ENCODE data around the gene GRIA3.

Gene GRIA3

DNA sequence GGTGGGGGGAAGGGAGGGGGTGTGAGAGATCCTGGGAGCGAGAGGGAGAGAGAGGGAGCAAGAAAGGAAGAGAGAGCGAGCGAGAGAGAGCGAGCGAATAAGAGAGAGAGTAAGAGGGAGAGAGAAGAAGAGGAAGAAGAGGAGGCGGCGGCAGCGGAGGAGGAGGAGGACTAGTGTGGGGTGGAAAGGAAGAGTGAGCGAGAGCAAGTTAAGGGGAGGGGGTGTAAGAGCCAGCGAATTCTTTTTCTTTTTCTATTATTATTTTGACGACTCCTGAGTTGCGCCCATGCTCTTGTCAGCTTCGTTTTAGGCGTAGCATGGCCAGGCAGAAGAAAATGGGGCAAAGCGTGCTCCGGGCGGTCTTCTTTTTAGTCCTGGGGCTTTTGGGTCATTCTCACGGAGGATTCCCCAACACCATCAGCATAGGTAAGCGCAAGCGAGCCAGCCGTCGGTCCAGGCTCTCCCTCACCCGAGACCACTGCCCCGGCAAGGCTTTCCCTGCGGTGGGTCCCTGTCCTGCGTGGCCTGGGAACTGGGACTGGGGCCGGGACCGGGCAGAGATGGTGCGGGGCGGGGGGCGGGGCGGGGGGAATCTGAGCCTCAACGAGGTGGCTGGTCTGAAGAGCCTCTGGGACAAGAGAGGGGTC, at the start of gene GRIA3:
GRIA3 (plus strand) TSS at position 60 of the 647 bp plus-strand sequence; CDS start at position 318, 258 bp downstream.
- peak within 1 kb of the TSS; percentile 75 for H3K4me3 ChIP-seq (ENCODE audit: low read length)
- peak; percentile 83 for DNase-seq (ENCODE audit: low read depth)
- TF ChIP-seq, protein P1, sequence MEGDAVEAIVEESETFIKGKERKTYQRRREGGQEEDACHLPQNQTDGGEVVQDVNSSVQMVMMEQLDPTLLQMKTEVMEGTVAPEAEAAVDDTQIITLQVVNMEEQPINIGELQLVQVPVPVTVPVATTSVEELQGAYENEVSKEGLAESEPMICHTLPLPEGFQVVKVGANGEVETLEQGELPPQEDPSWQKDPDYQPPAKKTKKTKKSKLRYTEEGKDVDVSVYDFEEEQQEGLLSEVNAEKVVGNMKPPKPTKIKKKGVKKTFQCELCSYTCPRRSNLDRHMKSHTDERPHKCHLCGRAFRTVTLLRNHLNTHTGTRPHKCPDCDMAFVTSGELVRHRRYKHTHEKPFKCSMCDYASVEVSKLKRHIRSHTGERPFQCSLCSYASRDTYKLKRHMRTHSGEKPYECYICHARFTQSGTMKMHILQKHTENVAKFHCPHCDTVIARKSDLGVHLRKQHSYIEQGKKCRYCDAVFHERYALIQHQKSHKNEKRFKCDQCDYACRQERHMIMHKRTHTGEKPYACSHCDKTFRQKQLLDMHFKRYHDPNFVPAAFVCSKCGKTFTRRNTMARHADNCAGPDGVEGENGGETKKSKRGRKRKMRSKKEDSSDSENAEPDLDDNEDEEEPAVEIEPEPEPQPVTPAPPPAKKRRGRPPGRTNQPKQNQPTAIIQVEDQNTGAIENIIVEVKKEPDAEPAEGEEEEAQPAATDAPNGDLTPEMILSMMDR (conservative IDR thresholded peaks at IDR 0.05; ENCODE audit: low read length), result no peak

DNA sequence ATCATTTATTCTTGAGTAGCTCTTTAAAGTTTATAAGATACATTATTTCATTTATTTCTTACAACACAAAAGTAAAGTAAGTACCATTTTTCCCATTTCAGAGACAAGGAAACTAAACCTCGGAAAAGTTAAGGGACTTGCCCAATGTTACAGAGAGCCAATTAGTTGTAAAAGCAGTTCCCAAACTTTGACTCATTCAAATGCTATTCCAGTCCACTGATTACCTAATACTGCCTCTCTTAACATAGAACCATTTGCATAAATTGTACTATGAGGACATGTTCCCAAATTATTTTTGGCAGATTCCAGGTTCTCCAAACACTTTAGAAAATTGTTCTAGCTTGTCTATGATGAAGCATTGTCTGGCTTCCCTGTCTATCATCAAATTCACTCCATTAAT, 45.6 kb upstream of the GRIA3 start:
- DNase-seq (ENCODE audit: low read depth), result peak; percentile 77
- H3K4me3 ChIP-seq (ENCODE audit: low read length), result no peak overlapping the region
- TF ChIP-seq, protein P1 (conservative IDR thresholded peaks at IDR 0.05; ENCODE audit: low read length), result no peak

DNA sequence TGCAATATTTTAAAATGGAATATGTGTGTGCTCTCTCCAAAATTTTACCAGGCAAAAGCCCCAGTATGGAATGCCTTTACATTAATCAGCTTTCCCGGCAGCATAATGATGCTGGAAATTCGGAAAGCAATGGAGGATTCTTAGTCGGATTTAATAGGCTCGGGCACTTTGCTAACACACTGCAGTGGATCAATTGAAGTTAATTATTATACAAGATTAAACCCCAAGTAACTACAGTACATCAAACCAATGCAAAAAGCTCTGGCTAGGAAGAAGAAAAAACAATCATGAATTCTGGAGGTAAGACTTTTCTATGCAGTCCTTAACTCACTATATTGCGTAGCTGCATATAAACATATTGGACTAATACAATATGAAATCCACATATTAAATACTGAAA, 43.6 kb upstream of the GRIA3 start:
- TF ChIP-seq, protein P1 (conservative IDR thresholded peaks at IDR 0.05; ENCODE audit: low read length), result no peak
- DNase-seq (ENCODE audit: low read depth), result no peak
- H3K4me3 ChIP-seq (ENCODE audit: low read length), result no peak overlapping the region

DNA sequence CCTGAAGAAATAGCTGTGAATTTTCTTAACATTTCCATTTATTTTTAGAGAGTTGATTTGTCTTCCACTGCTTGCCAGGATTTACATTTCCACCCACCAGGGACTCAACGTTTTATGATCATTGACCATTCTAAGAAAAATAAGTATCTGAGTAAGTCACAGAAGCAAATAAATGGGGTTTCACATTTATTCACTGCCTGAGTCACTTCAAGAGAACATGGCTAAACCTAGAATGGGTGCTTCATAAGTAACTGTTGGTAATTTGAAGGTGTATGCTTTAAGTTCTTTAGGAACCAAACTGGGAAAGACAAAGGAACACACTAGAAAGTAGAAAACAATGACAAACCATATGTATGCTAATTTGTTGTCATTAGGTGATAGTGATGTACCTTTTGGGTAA, 43.2 kb upstream of the GRIA3 start:
- DNase-seq (ENCODE audit: low read depth), result no peak
- TF ChIP-seq, protein P1 (conservative IDR thresholded peaks at IDR 0.05; ENCODE audit: low read length), result no peak
- H3K4me3 ChIP-seq (ENCODE audit: low read length), result no peak overlapping the region

DNA sequence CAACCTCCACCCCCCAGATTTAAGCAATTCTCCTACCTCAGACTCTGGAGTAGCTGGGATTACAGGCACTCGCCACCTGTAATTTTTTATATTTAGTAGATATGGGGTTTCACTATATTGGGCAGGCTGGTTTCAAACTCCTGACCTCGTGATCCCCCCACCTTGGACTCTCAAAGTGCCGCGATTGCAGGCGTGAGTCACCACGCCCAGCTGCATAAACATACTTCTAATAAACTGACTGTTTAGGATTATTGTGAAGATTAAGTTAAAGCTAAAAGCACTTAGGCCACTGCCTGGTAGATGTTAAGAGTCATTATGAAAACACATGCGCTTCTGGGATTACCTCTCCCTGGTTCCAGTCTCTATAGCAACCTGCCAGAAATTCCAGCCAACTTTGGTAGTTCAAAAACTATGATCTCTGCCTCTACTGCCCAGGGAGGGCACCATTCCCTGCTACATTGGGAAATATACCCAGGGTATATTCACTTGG, 30.2 kb upstream of the GRIA3 start:
- H3K4me3 ChIP-seq (ENCODE audit: low read length), result no peak overlapping the region
- no peak for DNase-seq (ENCODE audit: low read depth)
- TF ChIP-seq, protein P1 (conservative IDR thresholded peaks at IDR 0.05; ENCODE audit: low read length), result no peak

DNA sequence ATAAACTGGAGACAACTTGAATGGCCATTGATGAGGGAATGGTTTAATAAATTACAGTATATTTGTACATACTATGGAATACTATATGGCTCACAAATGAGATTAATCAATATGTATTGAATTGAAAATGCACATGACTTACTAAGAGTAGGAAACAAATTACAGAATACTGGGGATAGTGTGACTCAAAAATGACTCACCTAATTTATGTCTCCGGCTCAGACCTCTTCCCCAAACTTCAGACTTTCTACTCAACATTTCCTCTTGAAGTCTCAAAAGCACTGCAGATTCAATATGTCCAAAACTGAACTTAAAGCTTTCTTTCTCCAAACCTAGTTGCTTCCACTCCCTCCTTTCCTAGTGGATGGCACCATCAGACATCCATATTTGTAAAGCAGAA, 28.8 kb upstream of the GRIA3 start:
- no peak overlapping the region for H3K4me3 ChIP-seq (ENCODE audit: low read length)

DNA sequence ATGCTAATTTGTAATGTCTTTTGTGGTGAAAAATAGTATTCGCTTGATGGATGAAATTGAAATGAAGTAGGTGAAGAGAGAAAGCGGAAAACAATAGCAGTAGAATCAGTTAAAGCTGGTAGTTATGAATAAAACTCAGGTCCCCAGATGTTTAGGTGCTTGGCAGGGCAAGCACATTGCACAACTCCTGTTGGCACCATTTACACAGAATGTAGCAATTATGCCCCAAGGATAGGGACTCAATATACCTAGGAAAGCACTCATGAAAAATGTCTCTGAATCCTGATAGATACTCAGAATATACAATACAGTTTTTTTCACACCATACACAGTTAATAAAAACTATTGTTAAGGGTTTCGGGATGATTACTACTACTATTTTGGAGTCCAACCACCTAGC, 26.5 kb upstream of the GRIA3 start:
- no peak overlapping the region for H3K4me3 ChIP-seq (ENCODE audit: low read length)
- TF ChIP-seq, protein P1 (conservative IDR thresholded peaks at IDR 0.05; ENCODE audit: low read length), result no peak
- DNase-seq (ENCODE audit: low read depth), result peak; percentile 10

More for the DNA sequence above, 28.8 kb upstream of the GRIA3 start:
- DNase-seq (ENCODE audit: low read depth), result no peak
- TF ChIP-seq, protein P1 (conservative IDR thresholded peaks at IDR 0.05; ENCODE audit: low read length), result no peak

All from AG10803 (cell line).